Measurements from ENCODE around the gene SHF. TPM values are rescaled to one million over a fixed set of nuclear protein-coding genes. Genes with fewer than 3 reads are reported as not detected.

SHF gene
- total RNA-seq, 1 donor, result 3.3 TPM

DNA sequence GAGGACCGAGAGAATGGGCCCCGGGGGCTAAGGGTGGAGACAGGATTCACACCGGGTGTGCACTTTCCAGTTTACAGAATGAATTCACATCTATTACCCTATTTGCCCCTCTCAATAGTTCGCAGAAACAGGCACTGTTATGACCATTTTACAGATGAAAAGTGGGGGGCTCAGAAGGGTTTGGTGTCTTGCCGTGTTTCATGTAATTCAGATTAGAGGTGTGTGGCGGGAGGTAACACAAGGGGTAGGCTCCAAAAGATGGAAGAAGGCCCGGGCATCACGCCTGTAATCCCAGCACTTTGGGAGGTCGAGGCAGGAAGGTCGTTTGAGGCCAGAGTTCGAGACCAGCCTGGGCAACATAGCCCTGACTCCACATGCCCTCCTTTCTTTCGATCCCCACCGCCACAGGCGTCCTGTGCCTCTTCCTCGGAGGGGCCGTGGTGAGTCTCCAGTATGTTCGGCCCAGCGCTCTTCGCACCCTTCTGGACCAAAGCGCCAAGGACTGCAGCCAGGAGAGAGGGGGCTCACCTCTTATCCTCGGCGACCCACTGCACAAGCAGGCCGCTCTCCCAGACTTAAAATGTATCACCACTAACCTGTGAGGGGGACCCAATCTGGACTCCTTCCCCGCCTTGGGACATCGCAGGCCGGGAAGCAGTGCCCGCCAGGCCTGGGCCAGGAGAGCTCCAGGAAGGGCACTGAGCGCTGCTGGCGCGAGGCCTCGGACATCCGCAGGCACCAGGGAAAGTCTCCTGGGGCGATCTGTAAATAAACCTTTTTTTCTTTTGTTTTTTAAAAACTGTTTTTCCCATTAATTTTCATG is 70.2 kb downstream of the SHF start:
- Histone ChIP-seq H3K4me1 (ENCODE audit: insufficient read depth, low read length) (peaks cover 12% of the 10 kb centered on the region), H3K4me3 (ENCODE audit: insufficient read depth, low read length) (no peak overlapping the region), H3K79me2 (ENCODE audit: insufficient read depth, low read length) (no peaks in the 10 kb centered on the region), H3K4me2 (ENCODE audit: insufficient read depth, low read length) (peak overlapping the region; percentile 57), H2AFZ (ENCODE audit: low read length) (no peak overlapping the region), H3K36me3 (ENCODE audit: insufficient read depth, low read length) (no peaks in the 10 kb centered on the region), H3K27me3 (ENCODE audit: insufficient read depth, low read length) (peaks cover 53% of the 10 kb centered on the region), H4K20me1 (ENCODE audit: insufficient read depth, low read length) (no peaks in the 10 kb centered on the region), H3K9me3 (ENCODE audit: low read depth, low read length) (no peaks in the 10 kb centered on the region), H3K27ac (ENCODE audit: low read depth, low read length) (no peak overlapping the region)
- no peak for TF ChIP-seq CTCF (IDR thresholded peaks at IDR 0.05; ENCODE audit: extremely low read depth, low read depth, low read length)
- DNase-seq (ENCODE audit: insufficient read length, low spot score, missing footprints), result peak; percentile 61

Other genes with a start within 250 kb of the SHF start
- not detected in 2 replicates for gene TERB2, start 231.3 kb downstream of the SHF start, total RNA-seq
- 9.8 and 12.4 TPM in 2 replicates for gene SORD, start 164.8 kb downstream of the SHF start, total RNA-seq
- gene DUOX2, start 73.8 kb downstream of the SHF start, total RNA-seq, result under 0.01 TPM in 1 of 2 replicates, not detected in the other
- gene DUOXA2, start 73.6 kb downstream of the SHF start, total RNA-seq, result not detected in 2 replicates
- 0.29 and 0.36 TPM in 2 replicates for gene DUOXA1, start 58.1 kb downstream of the SHF start, total RNA-seq
- under 0.01 and 0.29 TPM in 2 replicates for gene DUOX1, start 58.0 kb downstream of the SHF start, total RNA-seq
- not detected in 2 replicates for gene SLC28A2, start 64.3 kb upstream of the SHF start, total RNA-seq
- gene GATM, start 190.6 kb upstream of the SHF start, total RNA-seq, result 0.59 and 0.72 TPM in 2 replicates

Data from osteoblast (primary cell).